22Rv1 (cell line): ENCODE results near the gene RAD51.

ENCODE experiments used
- H3K27ac ChIP-seq: fragments of 450-650 bp; 2 replicates; pipeline ENCODE4 v1.5.1; 2017
- CTCF ChIP-seq: fragments of 450-650 bp; IDR thresholded peaks from 2 replicates; pipeline ENCODE4 v1.5.1; 2017; ENCODE audit warnings: mild to moderate bottlenecking
- ZFX ChIP-seq: fragments of 450-650 bp; IDR thresholded peaks from 2 replicates; pipeline ENCODE4 v1.6.1; 2017; ENCODE audit warnings: antibody characterized with exemption, borderline replicate concordance

RAD51 gene

GRCh38 chr15:40743921-40744814 lies 49.2 kb downstream of the RAD51 start:
- no peak overlapping the region for H3K27ac ChIP-seq
- TF ChIP-seq ZFX: no peak
- no peak for TF ChIP-seq CTCF

GRCh38 chr15:40744815-40745152 lies 49.8 kb downstream of the RAD51 start:
- no peak for TF ChIP-seq CTCF
- TF ChIP-seq ZFX: no peak
- no peak overlapping the region for H3K27ac ChIP-seq

GRCh38 chr15:40746916-40747418 lies 52.0 kb downstream of the RAD51 start:
- H3K27ac ChIP-seq: peak overlapping the region; percentile 31; the same call in 1 of the 2 replicates
- TF ChIP-seq CTCF (no peak), ZFX (no peak)

- TF ChIP-seq ZFX: no peak
- no peak for TF ChIP-seq CTCF
- peak overlapping the region; percentile 31; the same call in 1 of the 2 replicates for H3K27ac ChIP-seq
Observed at GRCh38 chr15:40747685-40748631, 53.0 kb downstream of the RAD51 start.

- no peak overlapping the region for H3K27ac ChIP-seq
- TF ChIP-seq ZFX (no peak), CTCF (no peak)
Observed at GRCh38 chr15:40749151-40749630, 54.2 kb downstream of the RAD51 start.

- H3K27ac ChIP-seq: no peak overlapping the region
- TF ChIP-seq ZFX (no peak), CTCF (no peak)
Observed at GRCh38 chr15:40750885-40751284, 55.9 kb downstream of the RAD51 start.
